ENCODE results near the gene CGNL1.

CGNL1 gene

DNA sequence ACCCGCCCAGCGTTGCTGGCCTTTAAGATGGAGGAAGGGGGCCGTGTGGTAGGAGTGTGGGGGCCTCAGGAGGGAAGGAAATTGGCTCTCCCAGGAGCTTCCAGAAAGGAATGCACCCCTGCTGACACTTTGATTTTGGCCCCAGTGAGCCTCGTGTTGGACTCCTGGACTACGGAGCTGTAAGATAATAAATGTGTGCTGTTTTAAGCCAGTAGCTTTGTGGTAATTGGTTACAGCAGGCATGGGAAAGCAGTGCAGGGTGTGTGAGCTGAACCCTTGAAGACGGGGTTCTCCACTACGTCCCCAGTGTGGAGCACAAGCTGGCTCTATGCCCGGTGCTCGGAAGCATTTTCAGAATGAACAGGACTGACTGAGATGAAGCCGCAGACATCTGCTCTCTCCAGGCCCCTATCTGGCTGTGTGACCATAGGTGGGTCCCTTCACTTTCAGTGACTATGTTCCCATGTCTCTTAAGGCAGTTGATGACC, 22.9 kb upstream of the CGNL1 start:
- no peak for DNase-seq (ENCODE audit: low read depth in 2 of 2)

DNA sequence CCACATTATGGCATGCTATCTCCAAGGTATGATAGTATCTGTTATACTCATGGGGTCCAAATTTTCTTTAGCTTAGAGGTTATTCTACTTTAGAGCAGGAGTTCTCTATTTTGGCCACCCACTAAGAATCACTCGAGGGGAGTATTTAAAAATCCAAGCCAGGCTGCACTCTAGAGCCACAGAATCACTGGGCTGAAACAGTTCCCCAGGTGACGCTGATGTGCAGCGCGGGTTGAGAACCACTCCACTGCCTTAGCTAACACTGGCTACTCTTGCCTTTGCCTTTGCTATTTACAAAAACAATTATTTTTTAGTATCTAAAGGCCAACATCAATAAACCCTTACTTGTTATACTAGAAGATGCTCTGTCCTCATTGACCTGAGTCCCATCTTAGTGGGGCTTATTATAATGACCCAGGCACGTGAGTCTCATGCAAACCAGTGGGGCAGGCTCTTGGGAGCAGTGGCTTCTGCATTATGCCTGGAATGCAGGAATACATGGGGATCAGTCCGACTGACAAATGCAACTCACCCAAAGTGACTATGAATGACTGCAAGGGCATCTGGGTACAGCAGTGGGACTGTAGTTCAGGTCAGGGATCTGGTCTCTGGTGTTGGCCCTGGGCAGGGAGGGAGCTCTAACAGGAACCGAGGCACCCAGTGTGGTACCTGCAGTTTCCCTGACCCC, 21.7 kb upstream of the CGNL1 start:
- DNase-seq (ENCODE audit: low read depth in 2 of 2), result no peak

DNA sequence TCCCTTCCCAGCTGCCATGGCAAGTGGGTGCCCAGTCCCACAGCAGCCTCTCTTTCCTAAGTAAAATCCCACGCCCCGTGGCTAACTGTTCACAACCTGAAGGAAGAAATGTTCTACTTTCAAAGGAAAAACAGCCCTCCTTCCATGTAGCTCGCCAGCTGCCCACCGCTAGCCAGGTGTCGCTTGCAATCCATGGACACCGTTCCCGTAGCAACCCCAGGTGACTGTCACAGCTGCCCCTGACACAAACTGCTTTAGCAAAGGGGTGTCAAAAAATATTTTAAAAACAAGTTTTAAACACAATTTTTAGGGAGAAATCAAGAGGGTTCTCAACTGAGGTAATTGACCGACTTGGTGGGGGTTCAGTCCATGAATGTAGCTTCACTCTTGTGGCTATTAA, 21.0 kb upstream of the CGNL1 start:
- no peak for DNase-seq (ENCODE audit: low read depth in 2 of 2)

DNA sequence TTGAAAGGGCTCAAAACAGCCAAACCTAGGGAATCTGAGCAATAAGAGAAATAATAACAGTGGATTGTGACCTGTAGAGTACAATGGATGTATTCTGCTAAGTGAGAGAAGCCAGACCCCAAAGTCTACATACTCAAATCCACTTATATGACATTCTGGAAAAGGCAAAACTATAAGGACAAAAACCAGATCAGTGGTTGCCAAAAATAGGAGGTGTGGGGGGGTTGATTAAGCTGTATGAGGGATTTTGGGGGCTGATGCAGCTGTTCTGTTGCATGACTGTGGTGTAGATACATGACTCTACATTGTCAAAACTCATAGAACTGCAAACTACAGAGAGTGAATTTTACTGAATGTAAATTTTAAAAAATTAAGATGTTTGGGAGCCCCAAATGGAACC, 20.1 kb upstream of the CGNL1 start:
- no peak for DNase-seq (ENCODE audit: low read depth in 2 of 2)

DNA sequence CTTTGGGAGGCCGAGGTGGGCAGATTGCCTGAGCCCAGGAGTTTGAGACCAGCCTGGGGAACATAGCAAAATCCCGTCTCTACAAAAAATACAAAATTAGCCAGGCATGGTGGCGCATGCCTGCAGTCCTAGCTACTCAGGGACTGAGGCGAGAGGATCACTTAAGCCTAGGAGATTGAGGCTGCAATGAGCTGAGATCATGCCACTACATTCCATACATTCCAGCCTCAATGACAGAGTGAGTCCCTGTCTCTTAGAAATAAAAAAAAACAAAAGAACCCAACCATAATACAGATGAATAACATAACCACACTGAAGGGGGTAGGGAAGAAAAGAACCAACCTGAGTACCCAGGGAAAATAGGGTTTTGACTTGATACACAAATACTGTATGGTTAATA, 19.7 kb upstream of the CGNL1 start:
- no peak for DNase-seq (ENCODE audit: low read depth in 2 of 2)

DNA sequence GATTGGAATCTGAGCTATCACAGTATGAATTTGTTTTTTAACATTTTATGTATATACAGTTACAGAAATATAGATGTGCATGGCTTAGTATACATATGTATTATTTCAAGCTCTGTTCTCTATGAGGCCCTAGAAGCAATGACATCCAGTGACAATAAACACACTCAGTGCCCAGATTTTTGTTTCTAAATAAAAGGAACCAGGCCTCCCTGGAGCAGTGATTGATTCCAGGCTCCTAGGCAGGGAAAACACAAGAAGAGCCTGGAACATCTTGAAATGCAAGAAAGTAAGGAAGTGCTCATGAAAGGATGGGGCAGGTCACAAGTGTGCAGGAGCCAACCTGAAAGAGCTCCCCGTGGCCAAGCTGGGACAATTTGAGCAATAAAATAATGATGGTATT, 18.5 kb upstream of the CGNL1 start:
- no peak for DNase-seq (ENCODE audit: low read depth in 2 of 2)

DNA sequence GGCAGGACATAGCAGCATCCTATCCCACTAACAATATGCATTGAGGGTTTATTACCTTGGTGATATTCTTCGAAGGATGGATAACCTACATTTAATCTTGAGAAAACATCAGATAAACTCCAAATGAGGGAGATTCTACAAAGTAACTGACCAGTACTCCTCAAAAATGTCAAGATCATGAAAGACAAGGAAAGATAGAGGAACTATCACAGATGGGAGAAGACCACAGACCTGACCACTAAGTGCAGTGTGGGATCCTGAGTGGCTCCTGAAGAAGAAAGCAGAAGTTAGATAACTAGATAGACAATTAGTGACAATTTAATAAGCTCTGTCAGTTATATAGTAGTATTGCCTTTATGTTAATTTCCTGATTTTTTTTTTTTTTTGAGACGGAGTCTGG, 17.7 kb upstream of the CGNL1 start:
- DNase-seq (ENCODE audit: low read depth in 2 of 2), result no peak

DNA sequence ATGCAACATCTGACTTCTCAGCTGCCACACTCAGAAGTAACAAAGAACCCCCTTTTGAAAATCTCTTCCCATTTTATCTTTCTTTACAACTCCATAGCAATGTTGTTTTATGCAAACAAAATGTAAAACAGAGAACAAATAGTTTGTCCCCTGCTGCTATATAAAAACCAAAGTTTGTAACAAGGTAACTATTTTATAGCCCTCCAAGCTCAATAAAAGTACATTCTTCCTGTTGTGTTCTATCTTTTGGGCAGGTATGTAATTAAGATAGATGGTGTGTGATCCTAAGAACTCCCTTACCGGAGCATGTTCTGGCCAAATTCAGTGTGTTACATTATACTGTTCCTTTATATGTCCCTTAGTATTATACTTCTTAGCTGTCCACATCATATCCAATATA, 12.6 kb upstream of the CGNL1 start:
- no peak for DNase-seq (ENCODE audit: low read depth in 2 of 2)

DNA sequence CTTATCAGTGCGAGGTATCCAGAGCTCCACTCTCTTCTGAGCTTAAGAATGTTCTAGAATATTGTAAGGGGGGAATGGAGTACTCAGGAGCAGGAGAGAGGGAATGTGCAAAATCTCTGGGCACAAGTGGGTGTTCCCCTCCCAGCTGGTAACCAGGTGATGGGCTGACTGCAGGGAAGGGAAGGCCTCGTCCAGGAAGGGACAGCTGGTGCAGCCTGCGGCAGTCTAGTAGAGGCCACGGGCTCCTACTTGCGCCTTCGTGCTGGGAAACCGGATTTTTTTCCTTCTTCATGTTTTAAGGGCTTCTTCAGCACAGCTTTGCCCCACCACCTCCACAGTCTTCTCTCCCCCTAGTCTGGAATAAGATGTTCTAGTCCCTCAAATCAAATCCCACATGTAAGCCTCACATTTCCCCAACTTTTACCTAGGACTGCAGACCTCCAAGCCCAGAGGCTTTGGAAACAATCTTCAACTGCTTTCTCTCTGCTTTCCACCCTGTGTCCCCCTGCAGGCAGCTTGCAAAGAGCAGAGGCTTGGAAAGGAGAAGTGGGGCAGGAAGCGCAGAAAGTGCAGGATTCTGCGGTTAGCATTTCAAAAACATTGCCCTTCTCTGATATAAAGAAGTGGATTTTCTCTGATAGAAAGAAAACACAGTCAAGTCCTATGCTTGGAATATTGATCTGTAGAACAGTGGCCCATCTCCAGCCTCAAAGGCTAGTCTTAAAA, 11.9 kb upstream of the CGNL1 start:
- DNase-seq (ENCODE audit: low read depth in 2 of 2), result no peak

DNA sequence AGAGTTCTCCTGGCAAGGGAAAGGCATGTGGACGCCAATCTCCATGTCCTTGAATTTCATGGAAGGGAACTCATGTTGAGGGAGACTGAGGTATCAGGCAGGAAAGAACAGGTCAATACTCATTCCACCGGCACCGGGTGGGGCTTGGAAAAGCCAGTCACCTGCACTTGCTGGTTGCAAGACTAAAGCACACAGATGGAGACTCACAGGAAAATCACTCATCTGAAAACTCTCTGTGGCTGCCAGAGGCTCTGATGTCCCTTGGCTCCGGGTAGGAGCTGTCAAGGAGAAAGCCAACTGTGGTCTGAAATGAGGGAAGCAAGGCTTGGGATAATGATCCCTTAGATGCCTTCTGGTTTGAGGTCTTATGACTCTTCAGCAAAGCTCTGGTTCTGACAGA, 8.7 kb upstream of the CGNL1 start:
- DNase-seq (ENCODE audit: low read depth in 2 of 2), result no peak

DNA sequence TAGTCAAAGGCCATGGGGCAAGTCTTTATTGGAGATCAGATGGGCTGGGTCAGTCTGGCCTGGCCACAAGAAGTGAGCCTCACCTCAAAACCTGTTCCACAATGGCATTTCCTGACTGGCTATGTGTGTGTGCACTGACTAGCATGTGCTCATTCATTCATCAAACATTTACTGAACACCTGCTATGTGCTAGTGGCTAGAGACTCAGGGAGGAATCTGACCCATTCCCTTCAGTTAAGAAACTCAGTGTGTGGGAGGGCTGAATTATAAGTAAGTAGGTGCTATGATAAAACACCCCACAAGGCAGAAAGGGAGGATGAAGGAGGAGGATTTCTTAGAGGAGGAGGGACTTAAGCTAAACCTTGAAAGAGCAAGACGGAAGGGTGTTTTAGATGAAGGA, 5.4 kb upstream of the CGNL1 start:
- DNase-seq (ENCODE audit: low read depth in 2 of 2), result no peak

DNA sequence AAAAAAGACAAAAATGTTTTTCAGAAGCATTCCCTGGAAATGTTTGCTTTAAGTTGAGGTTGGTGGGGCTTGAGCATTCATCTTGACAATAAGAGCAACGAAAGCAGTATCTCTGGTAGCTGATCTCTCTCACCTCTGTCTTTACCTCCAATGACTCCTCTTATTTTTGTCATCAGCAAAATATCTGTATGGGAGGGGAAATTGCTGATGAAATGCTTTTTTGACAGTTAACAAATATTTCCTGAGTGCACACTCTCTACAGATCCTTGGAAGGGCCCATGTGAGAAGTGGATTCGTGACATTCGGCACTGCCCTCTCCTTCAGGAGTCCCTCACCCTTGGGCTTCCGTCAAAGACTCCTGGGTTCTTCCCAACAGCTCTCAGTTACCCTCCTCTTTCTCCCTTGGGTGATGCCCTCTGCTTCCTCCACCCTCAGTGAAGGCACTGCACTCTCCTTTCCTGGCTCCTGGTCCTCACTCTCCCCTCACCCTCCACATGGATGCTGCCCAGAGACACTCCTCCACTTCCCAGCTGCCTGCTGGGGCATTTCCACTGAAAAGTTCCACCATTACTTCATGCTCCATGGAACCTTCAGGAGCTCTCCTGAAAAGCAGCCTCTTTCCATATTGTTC, 2.9 kb upstream of the CGNL1 start:
- no peak for DNase-seq (ENCODE audit: low read depth in 2 of 2)

DNA sequence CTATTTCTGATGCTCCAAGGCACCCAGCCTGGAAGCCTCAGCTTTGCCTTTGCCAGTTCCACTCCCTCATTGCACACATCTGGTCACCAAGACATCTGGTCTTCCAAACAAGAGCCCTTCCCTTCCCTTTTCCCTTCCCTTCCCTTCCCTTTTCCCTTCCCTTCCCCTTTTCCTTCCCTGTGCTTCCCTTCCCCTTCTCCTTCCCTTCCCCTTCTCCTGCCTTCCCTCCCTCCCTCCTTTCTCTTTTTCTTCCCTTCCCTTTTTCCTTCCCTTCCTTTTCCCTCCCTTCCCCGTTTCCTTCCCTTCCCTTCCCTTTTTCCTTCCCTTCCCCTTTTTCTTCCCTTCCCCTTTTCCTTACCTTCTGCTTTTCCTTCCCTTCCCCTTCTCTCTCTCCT, 2.4 kb upstream of the CGNL1 start:
- DNase-seq (ENCODE audit: low read depth in 2 of 2), result no peak

DNA sequence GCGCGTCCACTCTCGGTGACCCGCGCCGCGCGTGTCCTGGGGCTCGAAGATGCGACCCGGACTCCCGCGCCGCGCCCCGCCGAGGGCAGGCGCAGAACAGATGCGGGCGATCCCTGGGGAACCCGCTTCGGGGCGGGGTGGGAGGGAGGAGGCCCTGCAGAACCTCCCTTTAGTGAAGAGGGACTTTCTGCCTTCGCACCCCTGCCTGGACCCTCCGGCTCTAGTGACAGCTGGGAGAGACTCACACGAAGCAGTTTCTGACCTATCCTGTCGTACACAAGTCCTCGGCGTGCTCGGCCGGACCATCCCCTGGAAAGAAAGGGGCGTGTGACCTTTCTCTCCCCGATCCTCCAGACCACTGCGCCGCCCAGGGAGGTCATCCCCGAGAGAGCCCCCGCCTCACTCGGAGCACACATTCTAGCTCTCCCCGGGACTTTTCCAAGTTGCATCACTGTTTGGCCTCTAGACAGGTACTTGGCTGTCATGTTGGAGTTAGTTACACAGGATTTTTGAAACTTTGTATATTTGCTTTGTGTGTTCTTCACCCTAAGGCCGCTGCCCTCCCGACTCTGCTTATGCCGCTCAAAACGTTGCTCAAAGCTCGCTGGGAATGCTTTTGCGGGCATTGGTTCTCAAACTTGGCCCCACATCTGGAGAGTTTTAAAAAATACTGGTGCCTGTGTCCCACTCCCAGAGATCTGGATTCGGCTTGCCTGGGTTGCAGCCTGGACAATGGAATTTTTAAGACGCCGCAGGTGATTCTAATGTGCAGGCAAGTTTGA, 582 bp downstream of the CGNL1 start:
- no peak for DNase-seq (ENCODE audit: low read depth in 2 of 2)

DNA sequence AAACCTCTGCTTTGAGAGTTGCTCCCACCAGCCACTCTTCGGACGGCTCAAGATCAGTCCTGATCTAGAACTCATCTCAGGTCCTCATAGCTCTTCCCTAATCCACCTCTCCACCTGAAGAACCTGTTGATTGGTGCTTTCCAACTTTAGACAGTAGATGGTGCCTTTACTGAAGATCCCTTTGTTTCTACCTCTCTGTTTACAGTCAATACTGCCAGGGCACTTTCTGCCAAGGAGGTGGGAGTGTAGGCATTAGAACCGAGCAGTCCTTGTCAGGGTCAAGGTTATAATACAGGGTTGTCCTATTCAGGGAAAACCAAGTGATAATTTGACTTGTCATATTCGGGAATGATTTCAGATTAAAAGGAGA, 1.2 kb downstream of the CGNL1 start:
- no peak for DNase-seq (ENCODE audit: low read depth in 2 of 2)

DNA sequence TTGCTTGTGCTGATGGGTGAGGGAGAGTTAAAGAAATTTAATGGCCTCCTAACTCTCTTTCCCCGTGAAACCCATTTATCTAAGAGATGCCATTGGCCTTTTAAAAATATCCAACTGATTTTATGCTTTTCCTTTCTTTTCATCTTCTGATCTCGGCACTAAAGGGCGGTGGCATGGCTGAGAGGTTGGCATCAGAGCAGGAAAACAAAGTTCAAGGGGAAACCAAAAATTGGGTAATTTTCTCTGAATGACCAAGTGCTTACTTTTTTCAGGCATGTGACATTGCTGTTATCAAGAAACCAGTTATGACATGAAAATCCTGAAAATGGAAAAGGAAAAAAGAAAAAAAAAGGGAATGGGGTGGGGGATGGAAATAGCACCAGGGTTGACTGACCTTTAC, 3.2 kb downstream of the CGNL1 start:
- no peak for DNase-seq (ENCODE audit: low read depth in 2 of 2)

DNA sequence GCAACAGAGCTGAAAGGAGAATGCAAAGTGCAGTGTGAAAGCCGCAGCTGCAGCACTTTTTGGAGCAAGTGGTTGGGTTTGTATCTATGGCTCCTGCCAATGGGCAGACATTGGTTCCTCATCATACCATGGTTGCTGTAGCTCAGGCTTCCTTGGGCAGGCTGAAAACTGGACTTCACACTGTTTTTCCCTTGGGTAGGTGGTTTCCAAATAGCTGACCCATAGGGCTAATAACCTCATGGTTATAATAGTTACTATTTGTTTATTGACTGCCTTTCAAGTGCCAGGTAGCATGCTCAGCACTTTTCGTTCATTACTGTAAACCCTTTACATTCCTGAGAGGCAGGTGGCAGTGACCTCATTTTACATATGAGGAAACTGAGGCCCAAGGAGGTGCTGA, 4.5 kb downstream of the CGNL1 start:
- DNase-seq (ENCODE audit: low read depth in 2 of 2), result no peak

DNA sequence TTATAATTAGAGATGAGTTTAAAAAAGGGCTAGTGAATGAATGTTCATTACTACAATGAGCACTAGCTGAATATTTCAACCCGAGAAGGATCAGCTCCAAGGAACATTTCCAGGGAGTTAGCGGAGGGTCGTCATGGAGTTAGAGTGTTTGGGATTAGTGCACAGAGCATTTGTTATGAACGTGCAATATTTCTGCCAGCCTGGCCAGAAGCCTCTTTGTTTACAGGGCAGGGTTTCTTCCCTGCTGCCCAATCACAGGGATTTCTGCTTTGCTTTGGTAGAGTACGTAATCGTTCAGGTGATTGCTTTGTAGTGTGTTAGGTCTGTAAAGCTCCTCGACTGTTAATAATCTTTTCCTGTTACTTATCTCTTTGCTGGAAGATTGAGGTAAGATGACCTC, 5.9 kb downstream of the CGNL1 start:
- no peak for DNase-seq (ENCODE audit: low read depth in 2 of 2)

DNA sequence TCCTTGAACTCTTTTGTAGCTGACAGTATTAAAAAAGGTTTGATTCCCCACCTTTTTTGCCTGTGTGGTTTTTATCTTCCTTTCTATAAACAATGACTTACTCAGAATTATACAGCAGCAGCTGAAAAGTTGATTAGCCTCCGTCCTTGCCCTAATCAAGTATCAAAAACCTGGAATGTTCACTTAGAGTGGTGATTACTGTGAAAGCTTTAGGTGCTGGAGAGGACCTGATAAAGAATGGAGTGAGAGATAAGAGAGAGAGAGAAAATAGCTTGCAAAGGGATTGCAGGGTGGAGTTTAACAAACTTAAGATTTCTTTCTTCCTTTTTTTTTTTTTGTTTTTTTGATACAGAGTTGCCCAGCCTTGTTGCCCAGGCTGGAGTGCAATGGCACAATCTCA, 6.7 kb downstream of the CGNL1 start:
- DNase-seq (ENCODE audit: low read depth in 2 of 2), result no peak

DNA sequence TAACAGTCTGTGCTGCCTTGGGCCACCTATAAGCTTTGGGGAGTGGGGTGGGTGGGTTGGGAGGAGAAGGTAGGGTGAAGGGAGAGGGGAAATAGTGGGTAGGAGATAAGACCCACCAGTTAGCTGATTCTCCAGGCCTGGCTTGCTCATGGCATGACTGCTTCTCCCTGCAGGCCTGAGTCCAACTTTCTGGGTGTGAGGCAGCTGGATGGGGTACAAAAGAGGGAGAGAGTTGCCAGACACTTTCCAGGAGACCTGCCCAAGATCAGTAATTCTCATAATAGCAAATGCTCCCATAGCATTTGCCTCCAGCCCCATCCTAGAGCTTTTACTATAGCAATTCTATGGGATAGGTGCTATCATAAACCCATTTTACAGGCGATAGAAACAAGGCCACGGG, 7.7 kb downstream of the CGNL1 start:
- DNase-seq (ENCODE audit: low read depth in 2 of 2), result no peak

DNA sequence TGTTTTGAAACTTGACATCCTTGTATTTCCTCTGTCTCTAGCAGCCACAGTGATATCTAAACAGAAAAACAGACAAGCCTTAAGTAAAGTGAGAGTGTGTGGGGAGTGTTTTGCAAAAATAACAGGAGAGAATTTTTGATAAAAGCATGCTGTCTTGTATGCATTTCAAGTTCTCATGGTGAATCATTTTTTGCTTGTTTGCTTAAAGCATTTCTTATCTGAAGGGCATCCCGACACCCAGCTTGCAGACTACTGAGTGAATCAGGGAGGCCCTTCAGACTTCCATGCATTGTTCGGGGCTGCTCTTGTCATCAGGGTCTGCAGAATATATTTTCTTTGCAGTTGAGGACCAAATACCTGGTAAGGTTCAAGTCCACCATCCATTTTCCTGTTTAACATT, 8.5 kb downstream of the CGNL1 start:
- no peak for DNase-seq (ENCODE audit: low read depth in 2 of 2)

DNA sequence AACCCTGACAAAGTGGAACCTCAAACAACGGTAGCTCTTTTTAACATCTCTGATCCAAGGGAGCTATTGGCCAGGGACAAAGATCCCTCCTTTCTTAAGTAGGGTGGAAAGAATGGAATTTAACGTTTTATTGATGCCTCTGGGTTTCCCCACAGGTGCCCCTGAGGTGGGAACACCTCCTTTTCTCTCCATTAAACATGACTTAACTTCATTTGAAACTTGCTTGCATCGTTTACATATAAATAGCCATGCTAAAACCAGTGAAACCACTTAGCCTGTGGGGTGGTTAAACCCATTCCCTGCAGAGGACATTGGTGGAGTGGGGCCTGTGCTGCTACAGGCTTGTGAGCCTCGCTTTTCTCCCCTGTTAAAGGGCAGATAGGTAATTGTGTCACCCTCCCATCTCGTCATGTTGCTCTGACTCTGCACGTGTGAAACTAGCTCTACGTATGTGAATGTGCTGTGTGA, 9.7 kb downstream of the CGNL1 start:
- no peak for DNase-seq (ENCODE audit: low read depth in 2 of 2)

All from stimulated activated CD4-positive, alpha-beta T cell treated with anti-CD3 and anti-CD28 coated beads, Interleukin-12 subunit alpha, Interleukin-12 subunit beta, amount 100 ng/mL, for 24 hours (primary cell).